ENCODE data around the gene TEX9. TPM values are rescaled to one million over a fixed set of nuclear protein-coding genes. Genes with fewer than 3 reads are reported as not detected.
"Not testable (repeated sequence)": the region's sequence is repeated elsewhere in the genome, so short reads cannot be mapped to it uniquely, and the experiment has no call there.

TEX9 gene
- total RNA-seq, 1 experiment from 2014 or later, result 11.8 TPM

- no peaks in the 10 kb centered on the region for H3K27me3 ChIP-seq (ENCODE audit: insufficient read depth, low read depth)
- ChIA-PET POLR2A (ENCODE audit: unreplicated experiment) (no interaction called here), CTCF (no interaction called here)
- H3F3A ChIP-seq (ENCODE audit: insufficient read depth, low read depth), result no peaks in the 10 kb centered on the region
- no peaks in the 10 kb centered on the region for H3K9me3 ChIP-seq (ENCODE audit: insufficient read depth, low read depth)
- no peaks in the 10 kb centered on the region for H3K9me2 ChIP-seq (ENCODE audit: insufficient read depth)
- H3K79me2 ChIP-seq (ENCODE audit: low read depth), result no peaks in the 10 kb centered on the region
- H3K4me1 ChIP-seq (replicated peaks; ENCODE audit: insufficient read depth), result no peaks in the 10 kb centered on the region
- no TSS peak for BruUV-seq (replicated peaks)
- TF ChIP-seq EZH2 (IDR thresholded peaks at IDR 0.05; ENCODE audit: low read depth) (no peak), CTCF (conservative IDR thresholded peaks at IDR 0.05) (no peak)
- H3K36me3 ChIP-seq (ENCODE audit: low read depth), result no peaks in the 10 kb centered on the region
- no peak for DNase-seq
- no peaks in the 10 kb centered on the region for H4K20me1 ChIP-seq (ENCODE audit: insufficient read depth)
- H3K27ac ChIP-seq, result no peak overlapping the region
- intact Hi-C loops (cut with micrococcal nuclease; ENCODE audit: unreplicated experiment), result no loop called here
- no peak overlapping the region for H3K4me2 ChIP-seq
- H3K4me3 ChIP-seq, result no peak overlapping the region
- H2AFZ ChIP-seq, result no peak overlapping the region
Measured at GRCh38 chr15:56393277-56393676, 28.1 kb downstream of the TEX9 start.

- no peak for DNase-seq
- Histone ChIP-seq H3F3A (ENCODE audit: insufficient read depth, low read depth) (no peaks in the 10 kb centered on the region), H4K20me1 (ENCODE audit: insufficient read depth) (no peaks in the 10 kb centered on the region), H3K4me3 (no peak overlapping the region), H3K9me2 (ENCODE audit: insufficient read depth) (no peaks in the 10 kb centered on the region), H3K27me3 (ENCODE audit: insufficient read depth, low read depth) (no peaks in the 10 kb centered on the region), H3K9me3 (ENCODE audit: insufficient read depth, low read depth) (no peaks in the 10 kb centered on the region), H3K27ac (no peak overlapping the region), H2AFZ (no peak overlapping the region), H3K4me2 (no peak overlapping the region), H3K4me1 (replicated peaks; ENCODE audit: insufficient read depth) (no peaks in the 10 kb centered on the region), H3K36me3 (ENCODE audit: low read depth) (no peaks in the 10 kb centered on the region), H3K79me2 (ENCODE audit: low read depth) (no peaks in the 10 kb centered on the region)
- intact Hi-C loops (cut with micrococcal nuclease; ENCODE audit: unreplicated experiment), result no loop called here
- ChIA-PET CTCF (no interaction called here), POLR2A (ENCODE audit: unreplicated experiment) (no interaction called here)
- BruUV-seq (replicated peaks), result no TSS peak
- no peak for TF ChIP-seq CTCF (conservative IDR thresholded peaks at IDR 0.05)
- TF ChIP-seq EZH2 (IDR thresholded peaks at IDR 0.05; ENCODE audit: low read depth), result no peak
Measured at GRCh38 chr15:56394909-56395308, 29.7 kb downstream of the TEX9 start.

- H3K36me3 ChIP-seq (ENCODE audit: low read depth); H3K27ac ChIP-seq; H2AFZ ChIP-seq; BruUV-seq (replicated peaks); H4K20me1 ChIP-seq (ENCODE audit: insufficient read depth); H3K79me2 ChIP-seq (ENCODE audit: low read depth); POLR2A ChIA-PET (ENCODE audit: unreplicated experiment); H3K4me3 ChIP-seq; H3K9me2 ChIP-seq (ENCODE audit: insufficient read depth); H3K9me3 ChIP-seq (ENCODE audit: insufficient read depth, low read depth); H3F3A ChIP-seq (ENCODE audit: insufficient read depth, low read depth); H3K27me3 ChIP-seq (ENCODE audit: insufficient read depth, low read depth); CTCF ChIA-PET; H3K4me1 ChIP-seq (replicated peaks; ENCODE audit: insufficient read depth); H3K4me2 ChIP-seq; intact Hi-C loops (cut with micrococcal nuclease; ENCODE audit: unreplicated experiment); DNase-seq: not testable (repeated sequence)
Measured at GRCh38 chr15:56397325-56397724, 32.1 kb downstream of the TEX9 start.

- H2AFZ ChIP-seq; H4K20me1 ChIP-seq (ENCODE audit: insufficient read depth); CTCF ChIA-PET; H3K9me3 ChIP-seq (ENCODE audit: insufficient read depth, low read depth); DNase-seq; H3K4me3 ChIP-seq; H3F3A ChIP-seq (ENCODE audit: insufficient read depth, low read depth); H3K9me2 ChIP-seq (ENCODE audit: insufficient read depth); H3K27ac ChIP-seq; POLR2A ChIA-PET (ENCODE audit: unreplicated experiment); H3K27me3 ChIP-seq (ENCODE audit: insufficient read depth, low read depth); H3K4me1 ChIP-seq (replicated peaks; ENCODE audit: insufficient read depth); H3K36me3 ChIP-seq (ENCODE audit: low read depth); intact Hi-C loops (cut with micrococcal nuclease; ENCODE audit: unreplicated experiment); H3K4me2 ChIP-seq; H3K79me2 ChIP-seq (ENCODE audit: low read depth); BruUV-seq (replicated peaks): not testable (repeated sequence)
Measured at GRCh38 chr15:56399209-56399608, 34.0 kb downstream of the TEX9 start.
